GM19452 (cell line): ENCODE results near the gene FRMPD2.
"Not testable (repeated sequence)": the region's sequence is repeated elsewhere in the genome, so short reads cannot be mapped to it uniquely, and the experiment has no call there.

Source experiments
- ATAC-seq: cut with Tn5 transposase; IDR thresholded peaks from one replicate; pipeline ENCODE4 v1.9.1; 2021; ENCODE audit not compliant: unreplicated experiment

FRMPD2 gene

GRCh38 chr10:48143721-48144642 lies 130.5 kb downstream of the FRMPD2 start:
- not testable (repeated sequence) for ATAC-seq

- ATAC-seq, result not testable (repeated sequence)
These were observed 133.5 kb downstream of the FRMPD2 start for GRCh38 chr10:48140949-48141348.

GRCh38 chr10:48139953-48140850 lies 134.3 kb downstream of the FRMPD2 start:
- not testable (repeated sequence) for ATAC-seq

- not testable (repeated sequence) for ATAC-seq
These were observed 145.5 kb downstream of the FRMPD2 start for GRCh38 chr10:48128954-48129353.

- not testable (repeated sequence) for ATAC-seq
These were observed 148.2 kb downstream of the FRMPD2 start for GRCh38 chr10:48126251-48126650.

- not testable (repeated sequence) for ATAC-seq
These were observed 148.9 kb downstream of the FRMPD2 start for GRCh38 chr10:48125631-48126030.

GRCh38 chr10:48122618-48123017 lies 151.9 kb downstream of the FRMPD2 start:
- not testable (repeated sequence) for ATAC-seq

- ATAC-seq, result not testable (repeated sequence)
These were observed 164.2 kb downstream of the FRMPD2 start for GRCh38 chr10:48110277-48110676.
